Measurements from ENCODE around the gene KCNJ13.
"Not testable (repeated sequence)": the region's sequence is repeated elsewhere in the genome, so short reads cannot be mapped to it uniquely, and the experiment has no call there.

KCNJ13 gene

DNA sequence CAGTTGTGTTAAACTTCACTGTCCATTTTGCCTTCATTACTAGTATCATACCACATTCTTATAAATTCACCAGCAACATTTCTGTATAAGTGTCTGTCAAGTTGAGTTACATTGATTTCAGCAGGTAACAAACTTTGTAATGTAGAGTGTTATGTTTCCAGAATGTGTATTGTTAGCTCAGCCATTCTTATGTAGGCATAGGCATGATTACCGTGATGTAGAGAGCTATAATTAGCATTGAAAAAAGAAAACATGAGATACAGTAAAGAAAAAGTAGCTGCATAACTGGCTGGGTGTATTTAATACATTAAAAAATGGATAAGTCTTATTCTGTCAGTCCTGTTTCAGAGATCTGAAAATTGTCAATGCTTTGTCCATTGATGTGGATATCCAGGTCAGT is 8.5 kb downstream of the KCNJ13 start:
- no peak for DNase-seq (ENCODE audit: low read depth in 2 of 2)

DNA sequence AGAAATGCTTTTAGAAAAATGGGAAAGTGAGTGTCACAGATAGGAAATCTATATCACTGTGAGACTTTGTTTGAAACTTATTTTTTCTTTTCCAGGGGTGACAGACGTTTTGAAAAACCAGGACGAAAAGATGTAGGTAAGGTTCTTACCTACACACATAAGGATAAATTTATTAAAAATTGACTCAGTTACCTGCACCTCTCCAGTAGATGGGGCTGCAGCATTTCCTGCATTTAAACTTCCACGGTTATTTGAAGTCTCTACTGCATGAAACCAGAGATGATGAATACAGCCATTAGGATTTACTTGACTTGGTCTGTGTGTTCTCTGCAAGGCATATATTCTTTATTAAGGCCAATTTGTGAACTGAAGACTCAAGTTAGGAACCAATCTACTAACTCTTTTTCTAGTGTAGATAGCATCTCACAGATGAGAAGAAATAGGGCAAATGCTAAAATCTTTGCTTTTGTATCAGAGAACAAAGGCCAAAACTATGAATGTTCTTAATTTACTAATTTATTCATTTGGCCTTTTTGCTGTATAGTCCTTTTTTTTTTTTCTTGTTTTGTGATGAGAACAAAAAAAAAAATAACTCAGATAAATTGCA is 15.0 kb downstream of the KCNJ13 start:
- no peak for DNase-seq (ENCODE audit: low read depth in 2 of 2)

DNA sequence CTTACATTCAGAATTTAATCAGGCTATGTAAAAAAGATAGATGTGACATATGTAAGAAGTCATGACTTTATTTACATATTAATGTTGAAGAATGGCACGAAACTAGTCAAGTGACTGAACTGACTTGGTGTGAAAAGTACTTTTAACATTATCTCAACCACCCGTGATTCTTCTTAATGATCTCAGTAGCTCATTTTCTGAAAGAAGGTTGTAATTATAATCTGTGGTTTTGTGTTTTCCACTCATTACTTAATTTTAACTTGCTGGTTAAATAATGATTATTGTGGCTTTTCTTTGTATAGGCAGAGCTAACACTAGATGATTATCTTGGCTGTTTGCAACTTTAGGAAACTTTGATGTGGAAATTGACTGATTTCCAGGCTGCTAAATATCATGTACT is 18.5 kb downstream of the KCNJ13 start:
- no peak for DNase-seq (ENCODE audit: low read depth in 2 of 2)

DNA sequence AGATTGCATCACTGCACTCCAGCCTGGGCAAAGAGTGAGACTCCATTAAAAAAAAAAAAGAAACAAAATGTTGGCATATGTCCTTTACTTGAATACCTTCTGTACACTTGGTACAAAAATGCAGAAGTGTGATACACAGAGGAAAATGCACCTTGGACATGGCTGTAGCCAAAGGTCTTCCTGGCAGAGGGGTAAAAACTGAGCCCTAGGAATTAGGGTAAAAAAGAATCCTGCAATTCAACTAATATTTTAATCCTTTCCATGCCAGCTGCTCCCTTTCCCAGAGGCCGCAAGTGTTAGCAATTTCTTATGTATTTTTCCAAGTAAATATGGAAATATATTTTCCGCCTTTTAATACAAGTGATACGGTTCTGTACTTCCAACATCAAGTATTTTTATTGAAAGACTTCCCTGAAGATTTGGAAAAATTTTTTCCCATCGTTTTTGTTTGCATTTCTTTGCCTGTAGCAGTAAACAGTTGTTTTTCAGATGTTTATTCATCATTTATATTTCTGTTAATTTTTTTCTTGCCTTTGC is 26.2 kb downstream of the KCNJ13 start:
- no peak for DNase-seq (ENCODE audit: low read depth in 2 of 2)

DNA sequence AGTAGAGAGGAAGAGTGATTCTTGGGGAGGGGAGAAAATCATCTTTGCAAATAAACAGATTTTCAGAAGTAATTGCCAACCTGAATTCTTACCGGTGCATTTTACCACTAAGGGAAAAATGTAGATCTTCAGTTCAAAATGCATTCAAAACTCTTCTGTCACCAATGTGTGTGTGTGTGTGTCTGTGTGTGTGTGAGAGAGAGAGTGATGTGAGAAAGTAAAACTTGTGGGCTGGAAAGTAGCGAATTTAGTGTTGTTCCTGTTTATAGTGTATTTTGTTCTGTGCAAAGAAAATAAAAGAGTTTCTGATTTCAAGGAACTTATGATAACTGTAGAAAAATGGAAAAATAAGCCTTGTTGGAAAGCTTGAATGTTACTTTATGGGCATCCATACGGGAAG is 27.0 kb downstream of the KCNJ13 start:
- DNase-seq (ENCODE audit: low read depth in 2 of 2), result no peak

DNA sequence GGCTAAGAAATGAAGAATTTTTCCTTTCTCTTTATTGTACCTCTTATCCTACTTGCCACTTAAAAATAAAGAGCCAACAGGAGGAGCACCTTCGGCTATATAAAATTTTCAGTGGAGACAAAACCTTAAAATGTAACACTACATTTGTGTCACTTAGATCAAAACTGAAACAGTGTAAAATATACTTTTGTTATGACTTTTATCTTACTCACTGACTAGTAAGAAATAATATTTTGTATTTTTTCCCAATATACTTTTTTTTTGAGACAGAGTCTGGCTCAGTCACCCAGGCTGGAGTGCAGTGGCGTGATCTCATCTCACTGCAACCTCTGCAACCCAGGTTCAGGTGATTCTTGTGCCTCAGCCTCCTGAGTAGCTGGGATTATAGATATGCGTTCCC is 28.3 kb downstream of the KCNJ13 start:
- no peak for DNase-seq (ENCODE audit: low read depth in 2 of 2)

DNA sequence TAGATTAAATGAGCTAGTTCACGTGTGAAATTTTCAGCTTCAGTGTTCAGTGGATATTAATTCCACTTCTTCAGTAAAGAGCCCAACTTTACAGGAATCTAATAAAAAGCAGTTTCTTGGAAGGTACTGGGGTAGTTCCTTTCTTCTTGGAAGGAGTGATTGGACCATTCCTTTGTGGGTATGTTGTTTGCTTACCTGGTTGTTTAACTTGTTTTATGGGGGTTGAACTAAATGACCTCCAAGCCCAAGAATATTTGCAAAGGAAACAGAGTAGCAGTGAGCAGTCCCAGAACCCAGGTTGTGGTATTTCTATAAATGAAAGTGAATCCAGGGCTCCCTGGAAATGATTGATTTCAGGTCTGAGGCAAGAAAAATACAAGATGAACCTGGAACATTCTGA is 31.4 kb downstream of the KCNJ13 start:
- no peak for DNase-seq (ENCODE audit: low read depth in 2 of 2)

DNA sequence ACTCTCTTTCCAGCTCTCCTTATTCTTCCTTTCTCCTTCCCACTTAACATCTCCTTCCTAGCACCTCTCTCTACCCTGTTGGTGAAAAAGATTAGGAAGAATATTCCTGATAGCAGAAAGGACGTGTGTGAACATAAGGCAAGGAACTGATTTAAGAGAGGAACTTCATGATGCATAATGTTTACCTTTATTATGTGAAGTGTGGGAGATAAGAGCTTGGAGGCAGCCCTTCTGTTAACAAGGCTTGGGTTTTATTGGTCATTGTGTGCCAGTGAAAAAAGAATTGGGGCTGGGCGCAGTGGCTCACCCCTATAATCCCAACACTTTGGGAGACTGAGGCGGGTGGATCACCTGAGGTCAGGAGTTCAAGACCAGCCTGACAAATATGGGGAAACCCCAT is 34.4 kb downstream of the KCNJ13 start:
- no peak for DNase-seq (ENCODE audit: low read depth in 2 of 2)

DNA sequence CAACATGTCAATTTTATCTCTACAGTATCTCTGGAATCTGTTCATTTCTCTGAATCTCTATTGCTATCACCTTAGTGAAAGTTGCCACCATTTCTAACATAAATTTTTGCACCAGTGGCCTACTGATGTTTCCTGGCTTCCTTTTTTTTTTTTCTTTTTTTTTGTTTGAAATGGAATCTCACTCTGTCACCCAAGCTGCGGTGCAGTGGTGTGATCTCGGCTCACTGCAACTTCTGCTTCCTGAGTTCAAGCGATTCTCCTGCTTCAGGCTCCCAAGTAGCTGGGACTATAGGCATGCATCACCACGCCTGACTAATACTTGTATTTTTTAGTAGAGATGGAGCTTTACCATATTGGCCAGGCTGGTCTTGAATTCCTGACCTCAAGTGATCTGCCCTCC is 35.1 kb downstream of the KCNJ13 start:
- no peak for DNase-seq (ENCODE audit: low read depth in 2 of 2)

DNA sequence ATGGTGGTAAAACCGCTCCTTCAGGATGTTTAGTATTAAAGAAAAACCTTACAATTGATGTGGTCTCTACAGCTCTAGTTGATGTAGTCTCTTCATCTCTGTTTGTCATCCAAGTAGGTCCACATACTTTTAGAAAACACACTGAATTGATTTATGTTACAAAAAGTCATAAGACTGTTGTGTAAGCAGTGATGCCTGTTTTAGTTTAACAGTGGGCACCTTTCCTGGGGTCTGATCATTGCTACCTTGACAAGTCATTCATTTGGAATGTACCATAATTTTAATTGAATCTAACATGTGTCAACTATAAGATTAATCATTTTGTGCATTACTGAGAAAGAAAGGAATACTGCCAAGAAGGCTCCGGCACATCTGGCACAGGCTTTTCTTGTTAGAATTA is 44.9 kb downstream of the KCNJ13 start:
- no peak for DNase-seq (ENCODE audit: low read depth in 2 of 2)

DNA sequence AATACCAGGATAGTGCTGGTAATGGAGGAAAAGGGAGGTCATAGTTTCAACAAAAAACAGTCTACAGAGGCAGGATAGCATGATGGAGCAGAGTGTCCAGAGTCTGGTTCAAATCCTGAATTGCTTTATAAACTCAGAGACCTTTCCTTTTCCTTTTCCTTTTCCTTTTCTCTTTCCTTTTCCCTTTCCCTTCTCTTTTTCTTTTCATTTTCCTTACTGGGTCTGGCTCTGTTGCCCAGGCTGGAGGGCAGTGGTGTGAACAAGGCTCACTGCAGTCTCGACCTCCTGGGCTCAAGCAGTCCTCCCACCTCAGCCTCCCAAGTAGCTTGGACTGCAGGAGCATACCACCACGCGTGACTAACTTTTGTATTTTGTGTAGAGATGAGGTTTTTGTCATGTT is 47.6 kb downstream of the KCNJ13 start:
- no peak for DNase-seq (ENCODE audit: low read depth in 2 of 2)

DNA sequence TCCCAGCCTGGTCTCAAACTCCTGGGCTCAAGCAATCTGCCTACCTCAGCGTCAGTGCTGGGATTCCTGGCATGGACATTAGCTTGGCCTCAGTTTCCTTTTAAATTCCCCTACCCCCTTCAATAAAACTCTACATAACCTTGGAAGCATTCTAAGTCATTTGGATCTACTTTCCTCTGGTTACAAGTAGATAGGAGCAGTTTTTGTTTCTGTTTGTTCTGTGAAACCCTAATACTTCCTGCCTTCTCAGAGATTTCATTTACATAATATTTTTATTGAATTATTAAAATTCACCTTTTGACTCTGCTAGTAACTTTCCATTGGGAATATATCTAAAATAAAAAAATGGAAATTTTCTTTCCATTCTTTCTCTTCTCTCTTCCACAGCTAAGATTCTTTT is 53.3 kb downstream of the KCNJ13 start:
- DNase-seq (ENCODE audit: low read depth in 2 of 2), result no peak

DNA sequence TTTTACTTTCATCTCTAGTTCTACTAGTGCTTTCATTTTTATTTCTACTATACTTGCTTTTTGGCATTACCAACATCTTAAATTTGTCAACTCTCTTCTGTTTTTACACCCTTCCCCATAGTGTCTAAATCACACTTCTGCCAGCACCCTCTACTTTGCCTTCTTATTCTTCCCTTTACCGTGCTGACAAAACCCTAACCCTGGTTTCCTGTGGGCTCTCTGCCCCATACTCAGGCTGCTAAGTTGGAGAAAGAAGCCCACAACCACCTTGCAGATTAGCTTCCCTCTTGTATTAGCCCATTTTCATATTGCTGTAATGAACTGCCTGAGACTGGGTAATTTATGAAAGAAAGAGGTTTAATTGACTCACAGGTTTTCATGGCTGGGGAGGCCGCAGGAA is 54.5 kb downstream of the KCNJ13 start:
- no peak for DNase-seq (ENCODE audit: low read depth in 2 of 2)

DNA sequence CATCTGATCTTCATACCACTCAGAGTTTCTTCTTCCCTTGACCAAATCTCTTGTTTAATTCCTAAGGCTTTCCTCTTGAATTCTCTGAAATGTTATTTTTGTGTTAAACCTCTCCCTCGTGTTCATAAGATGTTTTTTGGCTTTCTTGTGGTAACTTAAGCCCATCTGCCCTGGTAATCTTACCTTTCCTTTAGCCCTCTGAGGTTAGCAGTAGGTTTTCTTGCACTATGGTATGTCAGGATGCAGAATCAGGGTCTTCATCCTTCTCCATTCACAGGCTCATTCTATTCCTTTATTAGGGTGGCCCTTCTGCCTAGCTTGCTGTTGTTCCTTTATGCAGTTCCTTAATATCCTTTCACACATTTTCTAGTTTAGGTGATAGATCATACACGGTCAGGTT is 55.1 kb downstream of the KCNJ13 start:
- no peak for DNase-seq (ENCODE audit: low read depth in 2 of 2)

DNA sequence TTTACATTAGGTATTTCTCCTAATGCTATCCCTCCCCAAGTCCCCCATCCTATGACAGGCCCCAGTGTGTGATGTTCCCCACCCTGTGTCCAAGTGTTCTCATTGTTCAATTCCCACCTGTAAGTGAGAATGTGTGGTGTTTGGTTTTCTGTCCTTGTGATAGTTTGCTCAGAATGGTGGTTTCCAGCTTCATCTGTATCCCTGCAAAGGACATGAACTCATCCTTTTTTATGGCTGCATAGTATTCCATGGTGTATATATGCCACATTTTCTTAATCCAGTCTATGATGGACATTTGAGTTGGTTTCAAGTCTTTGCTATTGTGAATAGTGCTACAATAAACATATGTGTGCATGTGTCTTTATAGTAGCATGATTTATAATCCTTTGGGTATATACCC is 56.3 kb downstream of the KCNJ13 start:
- DNase-seq (ENCODE audit: low read depth in 2 of 2), result not testable (repeated sequence)

Measured in stimulated activated CD8-positive, alpha-beta memory T cell treated with anti-CD3 and anti-CD28 coated beads, Interleukin-2, amount 100 ng/mL, for 1 hour (primary cell).